GM18870 (cell line): ENCODE data around the gene ELFN2.

Experiments used
- ATAC-seq: cut with Tn5 transposase; IDR thresholded peaks from one replicate; pipeline ENCODE4 v1.9.1; 2021; ENCODE audit warnings: moderate library complexity; ENCODE audit not compliant: unreplicated experiment

ELFN2 gene

GRCh38 chr22:37454857-37455686 lies 27.8 kb upstream of the ELFN2 start:
- no peak for ATAC-seq

DNA sequence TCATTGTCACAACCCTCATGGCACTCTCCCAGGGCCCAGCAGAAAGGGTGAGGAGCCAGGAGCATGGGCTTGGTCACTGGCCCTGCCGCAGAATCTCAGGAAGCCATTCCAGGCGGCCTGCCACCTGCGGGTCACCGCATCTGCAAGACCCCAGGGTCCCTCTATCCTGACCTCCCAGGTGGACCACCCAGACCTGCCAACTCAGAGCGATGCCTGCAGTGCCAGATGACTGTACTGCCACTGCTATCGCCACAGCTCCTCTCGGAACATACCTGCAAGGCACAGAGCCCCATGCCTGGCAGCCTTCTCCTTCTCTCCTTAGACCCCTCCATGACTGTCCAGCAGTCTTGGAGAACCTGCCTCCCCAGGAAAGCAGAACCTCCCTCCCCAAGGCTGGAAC lies 26.4 kb upstream of the ELFN2 start:
- ATAC-seq = no peak

DNA sequence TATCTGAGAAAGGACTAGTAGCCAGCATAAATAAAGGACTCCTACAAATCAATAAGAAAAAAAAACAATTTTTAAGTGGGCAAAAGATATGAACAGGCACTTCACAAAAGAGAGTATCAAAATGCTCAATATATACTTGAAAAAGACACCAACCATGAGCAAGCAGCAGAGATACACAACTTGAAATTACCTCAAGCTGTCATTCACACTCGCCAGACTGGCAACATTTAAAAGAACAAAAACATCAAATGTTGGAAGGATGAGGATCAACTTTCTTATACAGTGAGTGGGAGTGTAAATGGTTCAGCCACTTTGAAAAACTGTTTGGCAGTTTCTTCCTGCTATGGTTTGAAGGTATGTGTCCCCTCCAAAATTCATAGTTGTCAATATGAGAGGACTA lies 23.9 kb upstream of the ELFN2 start:
- ATAC-seq = no peak

DNA sequence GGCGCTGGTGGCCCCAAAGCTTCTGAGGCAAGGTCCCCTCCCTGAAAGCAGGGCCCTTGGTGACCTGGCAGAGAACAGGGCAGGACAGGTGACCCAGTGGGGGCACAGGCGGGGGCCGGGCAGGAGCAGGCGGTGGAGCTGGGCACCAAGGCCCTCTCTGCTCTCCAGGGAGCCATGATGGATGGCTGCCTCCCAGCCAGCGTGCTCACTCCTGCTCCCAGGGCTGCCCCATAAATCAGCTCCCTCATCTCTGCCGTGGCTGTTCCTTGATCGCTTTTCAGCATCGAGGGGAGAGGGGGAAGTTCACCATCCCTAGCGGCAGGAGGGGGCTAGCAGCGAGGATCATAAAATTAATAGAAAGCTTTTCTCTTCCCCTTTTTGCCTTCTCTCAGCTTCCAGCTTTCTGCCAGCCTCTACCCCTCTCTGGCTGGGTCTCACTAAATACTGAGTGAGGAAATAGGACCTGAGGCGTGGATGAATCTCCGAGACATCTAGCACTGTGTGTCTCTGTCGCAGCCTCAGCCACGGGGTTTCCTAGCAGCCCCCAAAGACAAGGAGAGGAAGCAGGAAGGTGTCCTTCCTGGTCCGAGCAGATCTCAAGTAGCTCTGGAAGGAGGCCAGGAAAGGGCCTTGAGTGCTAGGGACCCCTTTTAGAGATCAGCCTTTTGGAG lies 22.2 kb upstream of the ELFN2 start:
- no peak for ATAC-seq

DNA sequence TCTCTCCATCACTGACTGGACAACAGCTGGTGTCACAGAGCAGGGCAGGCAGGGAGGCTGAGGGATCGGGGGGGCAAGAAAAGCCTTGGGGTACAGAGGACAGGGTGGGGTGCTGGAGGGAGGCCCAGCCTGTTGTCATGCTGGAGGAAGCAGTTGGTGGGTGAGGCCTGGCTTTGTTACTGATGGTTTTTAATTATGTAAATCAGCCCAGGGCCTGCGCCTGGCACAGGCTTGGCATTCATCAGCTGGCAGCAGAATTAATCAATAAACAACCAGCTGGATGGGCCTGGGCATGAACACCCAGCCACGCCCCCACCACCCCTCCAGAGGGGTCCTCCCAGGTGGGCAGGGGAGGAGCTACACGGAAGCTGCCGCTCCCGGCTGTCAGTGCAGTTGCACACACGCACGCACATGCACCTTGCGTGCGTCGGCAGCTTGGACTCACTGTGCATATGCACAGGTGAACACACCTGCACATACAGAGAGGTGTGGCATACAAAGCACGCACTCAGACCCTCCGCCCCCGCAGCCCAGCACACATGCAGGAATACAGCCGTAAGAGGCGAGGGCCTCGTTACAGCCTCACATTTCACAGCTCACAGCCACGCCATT lies 21.3 kb upstream of the ELFN2 start:
- ATAC-seq = no peak

DNA sequence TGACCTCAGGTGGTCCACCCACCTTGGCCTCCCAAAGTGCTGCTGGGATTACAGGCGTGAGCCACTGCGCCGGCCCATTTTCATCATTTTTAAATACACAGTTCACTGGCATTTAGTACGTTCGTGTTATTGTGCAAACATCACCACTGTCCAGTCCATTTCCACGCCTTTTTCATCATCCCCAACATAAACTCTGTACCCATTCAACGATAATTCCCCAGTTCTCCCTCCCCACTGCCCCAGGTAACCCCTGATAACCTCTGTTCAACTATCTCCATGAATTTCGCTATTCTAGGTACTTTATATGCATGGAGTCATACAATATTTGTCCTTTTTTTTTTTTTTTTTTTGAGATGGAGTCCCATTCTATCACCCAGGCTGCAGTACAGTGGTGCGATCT lies 18.2 kb upstream of the ELFN2 start:
- no peak for ATAC-seq

DNA sequence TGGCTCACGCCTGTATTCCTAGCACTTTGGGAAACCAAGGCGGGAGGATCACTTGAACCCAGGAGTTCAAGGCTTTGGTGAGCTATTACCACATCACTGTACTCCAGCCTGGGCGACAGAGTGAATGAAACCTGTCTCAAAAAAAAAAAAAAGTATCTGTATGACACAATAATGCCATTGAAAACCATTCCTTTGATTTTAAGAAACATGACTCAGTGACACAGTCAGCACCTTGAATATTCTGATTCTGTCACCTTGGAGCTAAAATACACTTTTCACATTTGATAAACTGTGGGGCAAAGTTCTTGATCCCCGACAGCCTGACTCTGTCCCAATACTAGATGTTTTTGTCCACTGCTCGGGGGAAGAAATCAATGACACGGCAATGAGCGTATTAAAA lies 16.7 kb upstream of the ELFN2 start:
- ATAC-seq = no peak

- no peak for ATAC-seq
Measured at GRCh38 chr22:37443086-37443485, 15.8 kb upstream of the ELFN2 start.

DNA sequence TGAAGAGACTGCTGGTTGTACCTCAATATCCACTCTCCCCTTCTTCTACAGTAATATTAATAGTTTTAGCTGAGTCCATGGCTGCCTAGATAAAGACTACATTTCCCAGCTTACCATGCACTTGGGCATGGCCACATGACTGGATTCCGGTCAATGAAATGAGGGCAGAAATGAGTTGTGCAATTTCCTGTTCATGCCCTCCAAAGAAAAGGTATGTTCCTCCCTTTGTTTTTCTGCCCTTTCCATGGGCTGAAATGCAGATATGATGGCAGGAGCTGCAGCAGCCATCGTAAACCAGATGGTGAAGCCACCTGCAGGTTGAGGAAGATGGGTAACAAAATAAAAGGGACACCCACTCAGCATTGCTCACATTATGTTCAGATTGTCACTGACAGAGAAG lies 15.3 kb upstream of the ELFN2 start:
- ATAC-seq = no peak

- ATAC-seq = no peak
Measured at GRCh38 chr22:37442135-37442534, 14.9 kb upstream of the ELFN2 start.

DNA sequence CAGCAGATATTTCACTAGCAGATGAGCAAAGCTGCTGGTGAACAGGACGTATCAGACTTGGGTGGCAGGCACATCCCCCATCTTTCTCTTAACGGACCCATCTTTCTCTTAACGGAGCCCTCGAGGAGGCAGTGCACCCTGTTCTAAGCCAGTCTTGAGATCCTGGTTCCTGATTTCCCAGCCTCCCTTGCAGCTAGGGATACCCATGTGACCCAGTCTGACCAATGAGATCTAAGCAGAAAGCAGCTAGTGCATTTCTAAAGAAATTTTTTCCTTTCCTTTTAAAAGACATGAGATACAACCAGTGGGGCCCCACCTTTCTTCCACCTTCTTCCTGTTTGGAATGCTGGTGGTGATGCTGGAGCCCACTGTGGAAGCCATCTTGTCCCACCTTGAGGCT lies 13.6 kb upstream of the ELFN2 start:
- ATAC-seq = no peak

DNA sequence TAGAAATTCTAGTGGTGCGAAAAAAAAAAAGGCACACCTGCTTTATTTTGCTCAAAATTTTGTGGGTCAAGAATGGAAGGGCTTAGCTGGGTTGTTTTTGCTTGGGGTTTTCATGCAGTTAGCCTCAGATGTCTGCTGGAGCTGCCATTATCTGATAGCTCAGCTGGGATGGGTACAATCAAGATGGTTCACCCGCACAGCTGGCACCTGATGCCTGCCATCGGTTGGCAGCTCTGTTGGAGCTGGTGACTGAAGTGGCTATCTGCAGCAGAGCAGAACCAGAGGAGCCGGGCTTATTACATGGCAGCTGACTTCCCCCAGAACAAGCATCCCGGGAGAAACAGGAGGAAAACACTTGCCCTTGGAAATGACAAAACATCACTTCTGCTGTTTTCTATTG lies 12.1 kb upstream of the ELFN2 start:
- ATAC-seq = no peak

- no peak for ATAC-seq
Measured at GRCh38 chr22:37435970-37436603, 8.8 kb upstream of the ELFN2 start.

- ATAC-seq = no peak
Measured at GRCh38 chr22:37433786-37434185, 6.5 kb upstream of the ELFN2 start.

GRCh38 chr22:37432708-37433054 lies 5.4 kb upstream of the ELFN2 start:
- ATAC-seq = no peak

DNA sequence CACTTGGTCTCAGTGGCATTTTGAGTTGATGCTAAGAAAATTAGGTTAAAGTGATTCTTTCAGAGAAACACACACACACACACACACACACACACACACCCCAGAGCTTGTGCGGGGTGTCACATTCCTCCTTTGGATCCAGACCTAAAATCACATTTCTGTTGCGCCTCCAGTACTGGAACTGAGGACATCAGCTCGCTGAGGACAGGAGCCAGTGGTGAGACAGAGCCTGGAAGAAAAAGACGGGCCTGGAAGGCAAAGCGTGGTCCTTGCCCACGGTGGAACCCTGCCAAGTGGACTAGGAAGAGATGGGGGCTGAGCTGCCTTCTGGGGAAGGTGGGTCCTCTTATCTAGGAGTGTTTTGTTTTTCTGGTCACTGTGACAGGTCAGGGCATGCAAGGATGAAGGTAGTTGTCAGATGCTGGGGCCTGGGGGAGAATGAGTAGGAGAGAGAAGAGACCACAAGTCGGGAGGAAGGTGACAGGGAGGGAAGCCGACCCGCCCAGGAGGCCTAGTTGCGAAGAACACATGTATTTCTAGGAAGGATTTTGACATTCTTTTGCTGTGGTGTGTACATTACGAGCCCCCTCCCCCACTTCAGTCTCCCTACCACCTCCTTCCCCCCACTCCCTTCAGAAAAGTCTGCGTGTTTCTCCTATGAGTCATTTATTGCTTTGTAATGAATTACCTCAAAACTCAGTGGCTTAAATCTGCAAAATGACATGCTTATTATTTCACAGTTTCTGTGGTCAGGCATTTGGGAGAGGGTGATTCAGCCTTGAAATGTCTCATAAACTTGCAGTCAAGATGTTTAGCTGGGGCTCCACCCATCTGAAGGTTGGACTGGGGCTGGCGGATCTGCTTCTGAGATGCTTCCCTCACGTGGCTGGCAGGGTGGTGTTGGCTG lies 4.8 kb upstream of the ELFN2 start:
- no peak for ATAC-seq

DNA sequence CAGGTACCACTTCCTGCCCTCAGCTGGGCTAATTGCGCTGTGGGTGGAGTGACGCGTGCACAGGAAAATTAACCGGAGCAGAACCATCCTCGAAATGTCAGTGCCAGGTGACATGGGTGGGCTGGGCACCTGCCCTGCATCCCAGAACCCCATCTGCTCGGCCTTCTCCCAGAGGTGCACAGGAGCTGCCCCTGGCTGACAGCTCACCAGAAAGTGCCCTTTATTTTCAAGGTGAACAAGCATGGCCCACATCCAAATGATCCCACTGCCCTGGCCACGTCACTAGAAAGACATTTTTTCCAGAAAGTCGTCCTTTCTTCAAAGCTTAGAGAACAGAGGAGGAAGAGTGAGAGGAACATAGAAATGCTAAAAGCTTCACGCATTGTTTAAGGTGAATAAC lies 4.1 kb upstream of the ELFN2 start:
- no peak for ATAC-seq

DNA sequence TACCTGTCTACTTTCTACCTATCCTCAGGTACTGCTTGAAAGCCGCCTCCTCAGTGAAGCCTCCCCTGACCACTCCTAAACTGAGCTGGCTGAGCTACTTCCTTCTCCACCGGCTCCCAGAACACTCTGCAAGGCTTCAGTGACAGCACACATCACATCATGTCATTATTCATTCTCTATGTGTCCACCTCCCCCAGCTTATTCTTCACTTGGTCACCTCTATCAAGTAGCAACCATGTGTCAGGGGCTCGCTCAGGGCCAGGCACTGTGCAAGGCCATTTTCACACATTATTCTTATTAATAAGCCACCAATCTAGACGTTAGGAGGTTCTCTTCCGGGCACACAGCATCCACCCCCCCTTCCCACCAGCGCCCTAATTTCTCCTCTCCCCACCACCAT lies 3.7 kb upstream of the ELFN2 start:
- no peak for ATAC-seq

DNA sequence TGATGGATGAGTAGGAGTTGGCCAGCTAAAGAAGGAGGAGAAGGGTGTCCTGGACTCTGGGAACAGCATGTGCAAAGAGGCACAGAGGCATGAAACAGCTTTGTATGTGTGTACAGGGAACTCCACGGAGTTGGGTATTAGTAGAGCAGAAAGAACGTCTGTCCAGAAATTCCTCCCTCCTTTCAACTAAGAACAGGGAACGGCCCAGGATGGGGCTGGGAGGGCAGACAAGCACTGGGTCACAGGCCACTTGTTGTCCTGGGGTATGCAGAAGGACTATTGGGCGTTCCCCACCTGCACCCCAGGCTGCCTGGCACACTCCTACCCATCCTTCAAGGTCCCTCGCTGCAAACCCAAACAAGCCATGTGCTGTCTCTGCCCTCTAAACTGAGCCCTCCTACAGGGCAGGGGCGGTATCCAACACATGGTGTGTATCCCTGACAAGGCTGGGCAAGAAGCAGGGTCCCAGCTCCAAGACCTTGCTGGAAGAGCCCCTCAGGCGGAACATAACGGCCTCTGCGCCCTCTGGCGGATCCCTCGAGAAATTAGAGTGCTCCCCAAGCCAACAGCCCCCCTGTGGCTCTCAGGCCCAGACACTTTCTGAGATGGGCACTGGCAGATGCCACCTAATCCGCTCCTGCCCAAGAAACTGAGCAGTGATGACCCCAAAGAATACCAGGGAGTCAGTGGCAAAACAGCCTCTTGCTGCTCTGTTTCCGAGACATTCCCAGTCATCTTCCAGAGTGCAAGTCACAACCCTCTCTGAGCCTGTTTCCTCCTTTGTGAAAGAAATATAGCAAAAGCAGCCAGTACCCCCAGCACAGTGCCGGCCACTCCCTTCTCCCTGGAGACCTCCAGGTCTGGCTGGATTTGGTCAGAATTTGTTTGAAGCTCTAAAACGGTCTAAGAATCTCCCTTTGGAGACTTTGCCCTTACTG lies 1.6 kb upstream of the ELFN2 start:
- no peak for ATAC-seq
